Activated CD4-positive, alpha-beta T cell treated with anti-CD3 and anti-CD28 coated beads for 36 hours (primary cell): ENCODE measurements around the gene SEC24C. TPM values are rescaled to one million over a fixed set of nuclear protein-coding genes. Genes with fewer than 3 reads are reported as not detected.
A peak's percentile ranks its signal among the peaks of the same experiment; 100 is the strongest.

Experiments used
- ATAC-seq: fragments of 200-7000 bp; cut with Tn5 transposase; one replicate; pipeline ENCODE4 v1.10.0; 2021; ENCODE audit warnings: mild to moderate bottlenecking, moderate library complexity
- CTCF ChIA-PET: fragments of 350-600 bp; sonication (Branson Sonifier 250); formaldehyde crosslinking; loops from one replicate; lab custom pipeline; 2021; ENCODE audit warnings: antibody characterized with exemption; lab: Charles Lee
- POLR2A ChIA-PET: fragments of 350-600 bp; sonication (Branson Sonifier 250); formaldehyde crosslinking; loops from one replicate; lab custom pipeline; 2021; ENCODE audit warnings: antibody characterized with exemption, inconsistent platforms; lab: Charles Lee
- DNase-seq: peaks from one replicate; pipeline ENCODE4 v3.0.0-alpha.2; 2020
- H3K27ac Mint-ChIP-seq: one replicate; pipeline ENCODE4 v1.8.0; 2021; ENCODE audit warnings: mixed read lengths
- H3K27me3 Mint-ChIP-seq: one replicate; pipeline ENCODE4 v1.8.0; 2021; ENCODE audit warnings: mixed read lengths
- H3K36me3 Mint-ChIP-seq: one replicate; pipeline ENCODE4 v1.8.0; 2021; ENCODE audit warnings: low read depth, mixed read lengths
- H3K4me1 Mint-ChIP-seq: one replicate; pipeline ENCODE4 v1.8.0; 2021; ENCODE audit warnings: mixed read lengths
- H3K4me3 Mint-ChIP-seq: one replicate; pipeline ENCODE4 v1.8.0; 2021; ENCODE audit warnings: mild to moderate bottlenecking, moderate library complexity, mixed read lengths
- H3K9me3 Mint-ChIP-seq: one replicate; pipeline ENCODE4 v1.8.0; 2021; ENCODE audit warnings: low read depth, mixed read lengths
- intact Hi-C, 2 experiments: fragments of 100-400 bp; cut with DNase I in 1 of 2; cut with micrococcal nuclease in 1 of 2; formaldehyde crosslinking; loops; one replicate each; pipeline versions ENCODE4 v1.14.2 to v1.15.1; 2022 to 2024; cut with DNase I, micrococcal nuclease
- total RNA-seq, 2 experiments: library from RNA; stranded (reverse); gene quantifications; one replicate each; pipeline ENCODE4 v1.2.3, GENCODE V29; 2021

SEC24C gene
- total RNA-seq, 2 experiments from 2014 or later: 84.6 to 88.2 TPM

DNA sequence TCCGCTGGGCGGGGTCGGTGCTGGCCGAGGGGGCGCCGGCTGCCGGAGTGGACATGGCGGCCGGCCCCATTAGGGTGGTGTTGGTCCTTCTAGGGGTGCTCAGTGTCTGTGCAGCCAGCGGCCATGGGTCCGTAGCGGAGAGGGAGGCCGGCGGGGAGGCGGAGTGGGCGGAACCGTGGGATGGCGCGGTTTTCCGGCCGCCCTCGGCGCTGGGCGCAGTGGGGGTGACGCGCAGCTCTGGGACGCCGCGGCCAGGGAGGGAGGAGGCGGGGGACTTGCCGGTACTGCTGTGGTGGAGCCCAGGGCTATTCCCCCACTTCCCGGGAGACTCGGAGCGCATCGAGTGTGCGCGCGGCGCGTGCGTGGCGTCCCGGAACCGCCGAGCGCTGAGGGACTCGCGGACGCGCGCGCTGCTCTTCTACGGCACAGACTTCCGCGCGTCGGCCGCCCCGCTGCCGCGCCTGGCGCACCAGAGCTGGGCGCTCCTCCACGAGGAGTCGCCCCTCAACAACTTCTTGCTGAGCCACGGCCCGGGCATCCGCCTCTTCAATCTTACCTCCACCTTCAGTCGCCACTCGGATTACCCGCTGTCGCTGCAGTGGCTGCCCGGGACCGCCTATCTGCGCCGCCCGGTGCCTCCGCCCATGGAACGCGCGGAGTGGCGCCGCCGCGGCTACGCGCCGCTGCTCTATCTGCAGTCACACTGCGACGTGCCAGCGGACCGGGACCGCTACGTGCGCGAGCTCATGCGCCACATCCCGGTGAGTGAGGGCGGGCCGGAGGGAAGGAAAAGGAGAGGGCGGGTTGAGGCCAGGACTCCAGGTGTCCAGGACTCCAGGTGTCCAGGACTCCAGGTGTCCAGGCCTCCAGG is 28.3 kb downstream of the SEC24C start:
- peak overlapping the region; percentile 86 for H3K4me3 Mint-ChIP-seq
- peak; percentile 89 for DNase-seq
- ChIA-PET CTCF (interaction anchor here (0.6 to 3.5 kb wide), 15 partner anchors 9 to 156 kb away, joined by 3 to 22 read pairs (median 4); partner anchors contain the start of genes CHCHD1 and ZSWIM8), POLR2A (interaction anchor here (0.6 to 2.0 kb wide), 9 partner anchors 9 to 360 kb away, joined by 3 to 8 read pairs (median 5); partner anchors contain the start of genes CHCHD1 and ZSWIM8)
- no peaks in the 10 kb centered on the region for H3K9me3 Mint-ChIP-seq
- intact Hi-C loops: loop anchor here (1.0 to 5.0 kb wide), 7 partner anchors 9 to 145 kb away; partner anchors contain the start of genes NDST2 (in 2 of the 2), SEC24C (in 2 of the 2) and ZSWIM8 (in 2 of the 2)
- H3K36me3 Mint-ChIP-seq: peaks cover 77% of the 10 kb centered on the region
- H3K27ac Mint-ChIP-seq: peak overlapping the region; percentile 91
- peak; percentile 75 for ATAC-seq
- H3K27me3 Mint-ChIP-seq: no peaks in the 10 kb centered on the region
- peaks cover 53% of the 10 kb centered on the region for H3K4me1 Mint-ChIP-seq

DNA sequence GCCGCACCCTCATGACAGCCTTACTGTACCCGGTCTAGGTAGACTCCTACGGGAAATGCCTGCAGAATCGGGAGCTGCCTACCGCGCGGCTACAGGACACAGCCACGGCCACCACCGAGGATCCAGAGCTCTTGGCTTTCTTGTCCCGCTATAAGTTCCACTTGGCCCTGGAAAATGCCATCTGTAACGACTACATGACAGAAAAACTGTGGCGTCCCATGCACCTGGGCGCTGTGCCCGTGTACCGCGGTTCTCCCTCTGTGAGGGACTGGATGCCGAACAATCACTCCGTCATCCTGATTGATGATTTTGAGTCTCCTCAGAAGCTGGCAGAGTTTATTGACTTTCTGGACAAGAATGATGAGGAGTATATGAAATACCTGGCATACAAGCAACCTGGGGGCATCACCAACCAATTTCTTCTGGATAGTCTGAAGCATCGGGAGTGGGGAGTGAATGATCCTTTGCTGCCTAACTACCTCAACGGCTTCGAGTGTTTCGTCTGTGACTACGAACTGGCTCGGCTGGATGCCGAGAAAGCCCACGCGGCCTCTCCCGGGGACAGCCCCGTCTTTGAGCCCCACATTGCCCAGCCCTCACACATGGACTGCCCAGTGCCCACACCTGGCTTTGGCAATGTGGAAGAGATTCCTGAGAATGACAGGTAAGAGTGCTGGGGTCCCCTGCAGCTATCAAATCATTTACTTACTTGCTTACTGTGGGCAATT is 29.1 kb downstream of the SEC24C start:
- Mint-ChIP-seq H3K36me3 (peaks cover 73% of the 10 kb centered on the region), H3K4me1 (peaks cover 50% of the 10 kb centered on the region), H3K4me3 (peak overlapping the region; percentile 86)

DNA sequence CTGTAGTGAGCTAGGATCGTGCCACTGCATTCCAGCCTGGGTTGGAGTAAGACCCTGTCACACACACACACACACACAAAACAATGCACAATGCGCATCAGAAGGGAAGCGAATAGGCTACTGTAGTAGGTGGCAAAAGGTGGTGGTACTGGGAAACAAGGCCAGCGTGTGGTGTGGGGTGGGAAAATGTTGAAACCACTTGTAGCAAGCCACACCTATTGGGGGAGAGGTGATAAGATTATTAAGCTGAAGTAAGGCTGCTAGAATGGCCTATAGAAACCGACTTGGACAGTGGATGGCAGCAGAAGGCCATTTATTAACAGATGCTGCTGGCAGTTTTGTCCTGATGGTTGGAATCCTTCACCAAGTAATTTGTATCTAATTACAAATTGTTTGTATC is 30.5 kb downstream of the SEC24C start:
- H3K27ac Mint-ChIP-seq: peak overlapping the region; percentile 66
- H3K27me3 Mint-ChIP-seq: no peaks in the 10 kb centered on the region
- ATAC-seq (no peak), DNase-seq (no peak)
- no peaks in the 10 kb centered on the region for H3K9me3 Mint-ChIP-seq
- H3K4me1 Mint-ChIP-seq: peaks cover 41% of the 10 kb centered on the region
- H3K36me3 Mint-ChIP-seq: peaks cover 63% of the 10 kb centered on the region
- POLR2A ChIA-PET: no interaction called here
- intact Hi-C loops: loop anchor here (5.0 kb wide), 2 partner anchors 38 to 147 kb away; partner anchors contain the start of gene NDST2 (in 1 of the 2)
- peak overlapping the region; percentile 86 for H3K4me3 Mint-ChIP-seq
- CTCF ChIA-PET: no interaction called here

More for the DNA sequence above, 29.1 kb downstream of the SEC24C start:
- DNase-seq (peak; percentile 51), ATAC-seq (peak; percentile 5)
- CTCF ChIA-PET: interaction anchor here (0.6 to 3.5 kb wide), 11 partner anchors 8 to 155 kb away, joined by 3 to 22 read pairs (median 4); partner anchors contain the start of genes CHCHD1 and ZSWIM8
- intact Hi-C loops: loop anchor here (5.0 kb wide), 2 partner anchors 39 to 146 kb away; partner anchors contain the start of gene NDST2 (in 1 of the 2)
- H3K27ac Mint-ChIP-seq: peak overlapping the region; percentile 91
- H3K27me3 Mint-ChIP-seq: no peaks in the 10 kb centered on the region
- H3K9me3 Mint-ChIP-seq: no peaks in the 10 kb centered on the region
- POLR2A ChIA-PET: interaction anchor here (0.6 to 2.0 kb wide), 7 partner anchors 8 to 359 kb away, joined by 3 to 8 read pairs (median 5); partner anchors contain the start of genes CHCHD1 and ZSWIM8

DNA sequence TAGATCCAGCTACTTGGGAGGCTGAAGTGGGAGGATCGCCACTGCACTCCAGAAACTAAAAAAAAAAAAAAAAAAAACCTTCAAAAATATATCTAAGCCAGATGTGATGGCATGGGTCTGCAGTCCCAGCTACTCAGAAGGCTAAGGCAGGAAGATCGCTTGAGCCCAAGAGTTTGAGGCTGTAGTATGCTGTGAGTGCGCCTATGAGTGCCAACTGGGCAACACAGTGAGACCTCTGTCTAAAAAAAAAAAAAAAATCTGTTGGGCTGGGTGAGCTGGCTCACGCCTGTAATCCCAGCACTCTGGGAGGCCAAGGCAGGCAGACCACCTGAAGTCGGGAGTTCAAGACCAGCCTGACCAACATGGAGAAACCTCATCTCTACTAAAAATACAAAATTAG is 34.8 kb downstream of the SEC24C start:
- peaks cover 41% of the 10 kb centered on the region for H3K36me3 Mint-ChIP-seq

DNA sequence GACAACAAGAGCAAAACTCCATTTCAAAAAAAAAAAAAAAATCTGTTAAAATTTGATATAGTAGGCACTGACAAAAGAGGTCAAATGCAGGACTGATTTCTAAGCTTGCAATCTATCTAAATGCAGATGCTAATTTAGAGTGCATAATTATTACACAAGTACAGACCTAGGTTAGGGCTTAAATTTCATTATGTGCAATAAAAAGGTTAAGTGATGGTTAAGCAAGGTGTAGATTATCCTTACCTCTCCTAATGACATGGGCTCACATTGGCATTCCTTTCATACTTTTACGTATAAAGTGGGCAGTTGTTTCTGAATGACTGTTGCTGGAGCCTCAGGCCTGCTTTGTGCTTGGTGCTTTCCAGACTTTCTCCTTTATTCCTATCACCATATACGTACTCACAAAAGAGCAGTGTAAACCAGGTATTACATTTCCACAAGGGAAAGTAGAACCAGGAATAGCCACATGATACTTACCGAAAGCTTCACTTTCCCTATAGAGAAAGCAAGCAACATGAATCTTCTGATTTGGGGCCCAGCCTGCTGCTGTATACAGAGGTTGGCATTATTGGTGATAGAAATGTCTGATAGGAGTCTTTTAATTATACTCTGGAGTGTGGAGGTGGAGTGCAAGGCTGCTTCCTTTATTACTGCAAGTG is 35.5 kb downstream of the SEC24C start:
- ChIA-PET POLR2A (interaction anchor here (0.6 to 1.5 kb wide), 4 partner anchors 31 to 278 kb away, joined by 3 to 14 read pairs (median 6); no protein-coding TSS in a partner anchor), CTCF (interaction anchor here (0.6 to 1.0 kb wide), 2 partner anchors 11 to 962 kb away, joined by 3 to 7 read pairs; no protein-coding TSS in a partner anchor)
- H3K36me3 Mint-ChIP-seq: peaks cover 35% of the 10 kb centered on the region
- no peaks in the 10 kb centered on the region for H3K27me3 Mint-ChIP-seq
- H3K4me3 Mint-ChIP-seq: peak overlapping the region; percentile 82
- peak overlapping the region; percentile 33 for H3K27ac Mint-ChIP-seq
- intact Hi-C loops: loop anchor here in 1 of 2 experiments (10.0 kb wide), 1 partner anchor 1335 kb away; the partner anchor contains the start of gene SAMD8
- ATAC-seq (no peak), DNase-seq (no peak)
- peaks cover 54% of the 10 kb centered on the region for H3K4me1 Mint-ChIP-seq
- H3K9me3 Mint-ChIP-seq: no peaks in the 10 kb centered on the region

More for the DNA sequence above, 34.8 kb downstream of the SEC24C start:
- DNase-seq (no peak), ATAC-seq (no peak)
- intact Hi-C loops: no loop called here
- Mint-ChIP-seq H3K27me3 (no peaks in the 10 kb centered on the region), H3K4me1 (peaks cover 53% of the 10 kb centered on the region), H3K4me3 (no peak overlapping the region), H3K27ac (no peak overlapping the region), H3K9me3 (no peaks in the 10 kb centered on the region)
- CTCF ChIA-PET: interaction anchor here (1.0 kb wide), 2 partner anchors 10 to 16 kb away, joined by 3 to 7 read pairs; no protein-coding TSS in a partner anchor
- POLR2A ChIA-PET: interaction anchor here (0.6 to 1.5 kb wide), 3 partner anchors 31 to 301 kb away, joined by 3 to 10 read pairs (median 4); partner anchors contain the start of gene PPP3CB

DNA sequence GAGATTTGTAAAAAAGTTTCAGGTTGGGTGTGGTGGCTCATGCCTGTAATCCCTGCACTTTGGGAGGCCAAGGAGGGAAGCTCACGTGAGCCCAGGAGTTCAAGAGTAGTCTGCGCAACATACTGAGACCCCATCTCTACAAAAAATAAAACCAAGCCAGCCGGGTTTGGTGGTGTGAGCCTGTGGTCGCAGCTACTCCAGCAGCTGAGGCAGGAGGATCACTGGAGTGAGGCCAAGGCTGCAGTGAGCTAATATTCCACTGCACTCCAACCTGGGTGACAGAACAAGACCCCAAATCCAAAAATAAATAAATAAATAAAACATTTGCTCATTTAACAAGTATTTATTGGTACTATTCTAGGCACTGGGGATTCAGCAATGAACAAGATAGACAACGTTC is 36.1 kb downstream of the SEC24C start:
- ChIA-PET POLR2A (interaction anchor here (0.6 to 1.3 kb wide), 4 partner anchors 10 to 278 kb away, joined by 3 read pairs; no protein-coding TSS in a partner anchor), CTCF (interaction anchor here (0.7 to 2.0 kb wide), 2 partner anchors 8 to 15 kb away, joined by 4 to 22 read pairs; a partner anchor contains a TSS)
- DNase-seq (no peak), ATAC-seq (no peak)
- peak overlapping the region; percentile 82 for H3K4me3 Mint-ChIP-seq
- peaks cover 28% of the 10 kb centered on the region for H3K36me3 Mint-ChIP-seq
- H3K4me1 Mint-ChIP-seq: peaks cover 53% of the 10 kb centered on the region
- peak overlapping the region; percentile 61 for H3K27ac Mint-ChIP-seq
- H3K27me3 Mint-ChIP-seq: no peaks in the 10 kb centered on the region
- H3K9me3 Mint-ChIP-seq: no peaks in the 10 kb centered on the region
- intact Hi-C loops: loop anchor here in 1 of 2 experiments (10.0 kb wide), 1 partner anchor 1334 kb away; the partner anchor contains the start of gene SAMD8

DNA sequence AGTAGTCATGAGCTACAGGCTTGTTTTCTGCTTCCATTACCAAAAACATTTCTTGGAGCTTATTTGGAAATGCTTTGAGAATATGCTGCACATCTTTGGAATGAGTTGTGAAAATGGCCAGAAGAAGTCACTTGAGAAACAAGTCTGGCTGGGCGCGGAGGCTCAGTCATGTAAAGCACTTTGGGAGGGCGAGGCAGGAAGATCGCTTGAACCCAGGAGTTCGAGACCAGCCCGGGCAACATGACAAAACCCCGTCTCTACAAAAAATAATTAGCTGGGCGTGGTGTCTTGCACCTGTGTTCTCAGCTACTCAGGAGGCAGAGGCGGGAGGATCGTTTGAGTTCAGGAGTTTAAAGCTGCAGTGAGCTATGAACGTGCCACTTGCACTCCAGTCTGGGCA is 36.8 kb downstream of the SEC24C start:
- ATAC-seq: no peak
- POLR2A ChIA-PET: interaction anchor here (1.1 to 1.8 kb wide), 3 partner anchors 11 to 30 kb away, joined by 3 to 5 read pairs (median 3); no protein-coding TSS in a partner anchor
- Mint-ChIP-seq H3K27ac (peak overlapping the region; percentile 61), H3K27me3 (no peaks in the 10 kb centered on the region), H3K36me3 (peaks cover 22% of the 10 kb centered on the region), H3K4me1 (peaks cover 47% of the 10 kb centered on the region), H3K9me3 (no peaks in the 10 kb centered on the region), H3K4me3 (peak overlapping the region; percentile 82)
- intact Hi-C loops: loop anchor here (1.0 to 10.0 kb wide), 3 partner anchors 9 to 1334 kb away; partner anchors contain the start of gene SAMD8 (in 1 of the 2)
- CTCF ChIA-PET: interaction anchor here (0.6 to 2.0 kb wide), 4 partner anchors 9 to 98 kb away, joined by 3 to 22 read pairs (median 4); a partner anchor contains a TSS
- DNase-seq: peak; percentile 34

DNA sequence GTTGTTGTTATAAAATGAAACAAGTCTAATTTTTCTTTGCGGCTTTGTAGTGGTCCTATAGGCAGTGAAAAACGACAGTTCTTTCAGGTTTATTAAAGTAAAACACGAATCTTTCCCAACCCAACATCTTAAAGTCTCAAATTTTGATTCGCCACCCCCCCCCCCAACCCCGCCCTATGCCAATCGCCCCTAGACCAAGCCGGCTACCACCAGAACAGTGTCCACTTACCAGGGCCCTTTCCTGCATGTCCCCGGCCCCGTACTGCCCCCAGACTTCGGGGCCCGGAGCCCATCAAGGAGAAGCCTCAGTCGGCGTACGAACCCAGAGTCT is 37.3 kb downstream of the SEC24C start:
- ATAC-seq (no peak), DNase-seq (no peak)
- peaks cover 21% of the 10 kb centered on the region for H3K36me3 Mint-ChIP-seq
- H3K27me3 Mint-ChIP-seq: no peaks in the 10 kb centered on the region
- peak overlapping the region; percentile 82 for H3K4me3 Mint-ChIP-seq
- H3K4me1 Mint-ChIP-seq: peaks cover 51% of the 10 kb centered on the region
- peak overlapping the region; percentile 97 for H3K27ac Mint-ChIP-seq
- ChIA-PET POLR2A (interaction anchor here (0.6 to 1.8 kb wide), 6 partner anchors 9 to 51 kb away, joined by 3 to 5 read pairs (median 3); no protein-coding TSS in a partner anchor), CTCF (interaction anchor here (0.5 to 2.0 kb wide), 5 partner anchors 9 to 98 kb away, joined by 3 to 22 read pairs (median 4); a partner anchor contains a TSS)
- H3K9me3 Mint-ChIP-seq: no peaks in the 10 kb centered on the region
- intact Hi-C loops: loop anchor here (1.0 to 10.0 kb wide), 3 partner anchors 9 to 1333 kb away; partner anchors contain the start of gene SAMD8 (in 1 of the 2)

DNA sequence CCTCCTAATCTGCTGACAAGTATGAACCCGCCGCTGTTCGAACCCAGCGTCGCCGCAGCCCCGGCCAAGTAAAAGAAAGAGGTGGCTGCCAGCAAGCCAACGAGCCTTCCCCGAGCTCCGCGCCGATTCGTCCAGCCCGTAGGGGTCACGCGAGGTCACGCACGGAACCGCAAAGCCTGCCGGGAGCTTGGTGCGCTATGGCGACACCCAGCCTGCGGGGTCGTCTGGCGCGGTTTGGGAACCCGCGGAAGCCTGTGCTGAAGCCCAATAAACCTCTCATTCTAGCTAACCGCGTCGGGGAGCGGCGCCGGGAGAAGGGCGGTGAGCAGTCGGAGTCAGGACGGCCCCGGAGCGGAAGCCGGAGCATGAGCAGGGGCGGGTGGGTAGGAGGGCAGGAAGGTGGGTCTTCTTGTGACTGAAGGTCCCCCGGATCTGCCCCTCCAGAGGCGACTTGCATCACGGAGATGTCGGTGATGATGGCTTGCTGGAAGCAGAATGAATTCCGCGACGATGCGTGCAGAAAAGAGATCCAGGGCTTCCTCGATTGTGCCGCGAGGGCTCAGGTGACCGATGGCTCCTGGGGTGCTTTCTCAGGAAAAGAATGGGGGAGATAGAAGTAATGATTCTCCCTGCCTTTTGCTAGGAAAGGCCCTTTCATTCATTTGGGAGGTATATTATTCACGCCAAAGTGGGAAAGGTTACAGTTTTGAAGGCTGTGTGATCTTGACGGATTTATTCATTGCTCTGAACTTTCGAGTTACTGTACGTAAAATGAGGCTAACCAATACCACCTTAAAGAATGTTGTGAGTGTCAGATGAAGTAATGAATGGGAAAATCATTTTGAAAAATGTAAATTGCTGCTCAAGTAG is 37.9 kb downstream of the SEC24C start, which contains the start of gene CHCHD1:
TSS of gene CHCHD1 (plus strand) at position 170 of the 870 bp plus-strand sequence. CDS start at position 198, 28 bp downstream.
- peaks cover 51% of the 10 kb centered on the region for H3K4me1 Mint-ChIP-seq
- intact Hi-C loops: loop anchor here (1.0 to 10.0 kb wide), 5 partner anchors 10 to 1333 kb away; partner anchors contain the start of genes PPP3CB (in 1 of the 2) and SAMD8 (in 1 of the 2)
- DNase-seq (peak; percentile 97), ATAC-seq (peak; percentile 78)
- H3K9me3 Mint-ChIP-seq: no peaks in the 10 kb centered on the region
- H3K4me3 Mint-ChIP-seq: peak within 1 kb of the TSS; percentile 82
- ChIA-PET POLR2A (interaction anchor here (0.6 to 1.8 kb wide), 4 partner anchors 9 to 51 kb away, joined by 3 to 5 read pairs (median 3); no protein-coding TSS in a partner anchor), CTCF (interaction anchor here (0.5 to 2.4 kb wide), 7 partner anchors 10 to 97 kb away, joined by 3 to 22 read pairs (median 4); a partner anchor contains a TSS)
- H3K27me3 Mint-ChIP-seq: no peaks in the 10 kb centered on the region
- peaks cover 18% of the 10 kb centered on the region for H3K36me3 Mint-ChIP-seq
- H3K27ac Mint-ChIP-seq: peak within 1 kb of the TSS; percentile 97
